ENCODE measurements around the gene IKZF5.

- TF ChIP-seq RAD21 (IDR thresholded peaks at IDR 0.05; ENCODE audit: low read depth) (no peak), EGR1 (IDR thresholded peaks at IDR 0.05) (no peak), TAF1 (IDR thresholded peaks at IDR 0.05; ENCODE audit: low read depth) (no peak), CREB1 (IDR thresholded peaks at IDR 0.05; ENCODE audit: low read depth) (no peak), CEBPB (IDR thresholded peaks at IDR 0.05) (no peak), FOXM1 (IDR thresholded peaks at IDR 0.05; ENCODE audit: borderline replicate concordance, low read depth) (no peak), TEAD4 (IDR thresholded peaks at IDR 0.05) (no peak), TCF12 (IDR thresholded peaks at IDR 0.05; ENCODE audit: low read depth) (no peak), MAX (IDR thresholded peaks at IDR 0.05) (no peak), REST (IDR thresholded peaks at IDR 0.05; ENCODE audit: low read depth) (no peak)
Measured at GRCh38 chr10:123017421-123018165, 9.0 kb upstream of the IKZF5 start.
